ENCODE results near the gene CRKL. TPM values are rescaled to one million over a fixed set of nuclear protein-coding genes. Genes with fewer than 3 reads are reported as not detected.
"Not testable (repeated sequence)": the region's sequence is repeated elsewhere in the genome, so short reads cannot be mapped to it uniquely, and the experiment has no call there.

CRKL gene
- total RNA-seq, 1 donor from 2014 or later: 86.3 TPM

DNA sequence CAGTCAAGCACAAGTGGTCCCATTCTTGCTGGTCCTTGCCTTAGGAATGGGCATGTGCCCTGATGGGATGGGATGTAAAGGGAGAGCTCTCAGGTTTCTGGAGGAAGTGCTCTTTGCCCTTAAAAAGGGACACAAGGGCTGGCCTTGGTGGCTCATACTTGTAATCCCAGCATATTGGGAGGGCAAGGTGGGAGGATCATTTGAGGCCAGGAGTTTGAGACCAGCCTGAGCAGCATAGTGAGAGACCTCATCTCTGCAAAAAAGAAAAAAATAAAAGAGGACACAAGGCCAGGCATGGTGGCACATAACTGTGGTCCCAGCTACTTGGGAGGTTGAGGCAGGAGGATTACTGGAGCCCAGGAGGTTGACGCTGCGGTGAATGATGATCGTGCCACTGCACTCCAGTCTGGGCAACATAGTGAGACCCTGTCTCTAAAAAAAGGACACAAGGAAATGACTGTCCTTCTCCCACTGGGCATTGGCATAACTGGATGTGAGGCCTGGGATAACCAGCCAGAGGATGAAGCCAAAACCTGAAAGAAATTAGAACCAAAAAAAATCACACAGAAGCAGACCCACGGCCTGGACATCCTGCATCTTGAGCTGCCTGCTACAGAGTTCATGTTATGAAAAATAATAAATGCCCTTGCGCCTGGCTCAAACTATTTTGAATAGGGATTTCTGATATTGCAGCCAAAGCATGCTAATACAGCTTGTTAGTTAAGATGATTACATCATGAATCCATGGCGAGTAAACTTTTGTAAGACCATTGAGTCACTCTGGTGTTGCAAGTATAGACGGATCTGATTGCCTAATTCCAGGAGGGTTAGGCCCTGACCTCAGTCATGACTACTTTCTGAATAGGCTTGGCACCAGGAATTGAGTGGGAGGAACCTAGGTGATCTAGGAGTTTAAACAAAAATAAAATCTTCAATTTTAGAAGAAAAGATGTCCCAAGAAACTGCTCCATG is 12.9 kb upstream of the CRKL start:
- TF ChIP-seq, protein P1, sequence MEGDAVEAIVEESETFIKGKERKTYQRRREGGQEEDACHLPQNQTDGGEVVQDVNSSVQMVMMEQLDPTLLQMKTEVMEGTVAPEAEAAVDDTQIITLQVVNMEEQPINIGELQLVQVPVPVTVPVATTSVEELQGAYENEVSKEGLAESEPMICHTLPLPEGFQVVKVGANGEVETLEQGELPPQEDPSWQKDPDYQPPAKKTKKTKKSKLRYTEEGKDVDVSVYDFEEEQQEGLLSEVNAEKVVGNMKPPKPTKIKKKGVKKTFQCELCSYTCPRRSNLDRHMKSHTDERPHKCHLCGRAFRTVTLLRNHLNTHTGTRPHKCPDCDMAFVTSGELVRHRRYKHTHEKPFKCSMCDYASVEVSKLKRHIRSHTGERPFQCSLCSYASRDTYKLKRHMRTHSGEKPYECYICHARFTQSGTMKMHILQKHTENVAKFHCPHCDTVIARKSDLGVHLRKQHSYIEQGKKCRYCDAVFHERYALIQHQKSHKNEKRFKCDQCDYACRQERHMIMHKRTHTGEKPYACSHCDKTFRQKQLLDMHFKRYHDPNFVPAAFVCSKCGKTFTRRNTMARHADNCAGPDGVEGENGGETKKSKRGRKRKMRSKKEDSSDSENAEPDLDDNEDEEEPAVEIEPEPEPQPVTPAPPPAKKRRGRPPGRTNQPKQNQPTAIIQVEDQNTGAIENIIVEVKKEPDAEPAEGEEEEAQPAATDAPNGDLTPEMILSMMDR (IDR thresholded peaks at IDR 0.05; ENCODE audit: unreplicated experiment): no peak
- Mint-ChIP-seq H3K27ac (no peak overlapping the region), H3K9me3 (ENCODE audit: low read depth) (no peaks in the 10 kb centered on the region), H3K4me1 (ENCODE audit: low read depth) (no peaks in the 10 kb centered on the region), H3K36me3 (ENCODE audit: insufficient read depth) (no peaks in the 10 kb centered on the region), H3K4me3 (ENCODE audit: low read depth) (no peak overlapping the region), H3K27me3 (peaks cover 2% of the 10 kb centered on the region)
- no peak for DNase-seq (ENCODE audit: low spot score, unreplicated experiment)

DNA sequence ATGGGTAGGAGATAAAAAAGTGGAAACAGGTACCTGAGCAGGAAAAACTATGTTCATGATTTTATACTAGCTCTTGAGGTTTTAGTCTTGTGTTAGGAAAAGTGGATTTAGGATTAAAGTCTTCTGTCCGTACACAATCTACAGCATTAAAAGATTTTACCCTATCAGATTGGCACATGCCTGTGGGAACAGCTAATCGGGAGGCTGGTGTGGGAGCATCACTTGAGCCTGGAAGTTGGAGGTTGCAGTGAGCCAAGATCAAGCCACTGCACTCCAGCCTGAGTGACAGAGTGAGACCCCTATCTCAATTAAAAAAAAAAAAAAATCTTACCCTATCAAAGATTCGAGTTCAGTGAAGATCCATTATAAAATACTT is 12.2 kb upstream of the CRKL start:
- Mint-ChIP-seq H3K27me3 (peaks cover 2% of the 10 kb centered on the region), H3K4me1 (ENCODE audit: low read depth) (no peaks in the 10 kb centered on the region), H3K4me3 (ENCODE audit: low read depth) (no peak overlapping the region), H3K9me3 (ENCODE audit: low read depth) (no peaks in the 10 kb centered on the region), H3K27ac (no peak overlapping the region), H3K36me3 (ENCODE audit: insufficient read depth) (no peaks in the 10 kb centered on the region)
- no peak for DNase-seq (ENCODE audit: low spot score, unreplicated experiment)
- TF ChIP-seq, protein P1 (IDR thresholded peaks at IDR 0.05; ENCODE audit: unreplicated experiment): no peak

DNA sequence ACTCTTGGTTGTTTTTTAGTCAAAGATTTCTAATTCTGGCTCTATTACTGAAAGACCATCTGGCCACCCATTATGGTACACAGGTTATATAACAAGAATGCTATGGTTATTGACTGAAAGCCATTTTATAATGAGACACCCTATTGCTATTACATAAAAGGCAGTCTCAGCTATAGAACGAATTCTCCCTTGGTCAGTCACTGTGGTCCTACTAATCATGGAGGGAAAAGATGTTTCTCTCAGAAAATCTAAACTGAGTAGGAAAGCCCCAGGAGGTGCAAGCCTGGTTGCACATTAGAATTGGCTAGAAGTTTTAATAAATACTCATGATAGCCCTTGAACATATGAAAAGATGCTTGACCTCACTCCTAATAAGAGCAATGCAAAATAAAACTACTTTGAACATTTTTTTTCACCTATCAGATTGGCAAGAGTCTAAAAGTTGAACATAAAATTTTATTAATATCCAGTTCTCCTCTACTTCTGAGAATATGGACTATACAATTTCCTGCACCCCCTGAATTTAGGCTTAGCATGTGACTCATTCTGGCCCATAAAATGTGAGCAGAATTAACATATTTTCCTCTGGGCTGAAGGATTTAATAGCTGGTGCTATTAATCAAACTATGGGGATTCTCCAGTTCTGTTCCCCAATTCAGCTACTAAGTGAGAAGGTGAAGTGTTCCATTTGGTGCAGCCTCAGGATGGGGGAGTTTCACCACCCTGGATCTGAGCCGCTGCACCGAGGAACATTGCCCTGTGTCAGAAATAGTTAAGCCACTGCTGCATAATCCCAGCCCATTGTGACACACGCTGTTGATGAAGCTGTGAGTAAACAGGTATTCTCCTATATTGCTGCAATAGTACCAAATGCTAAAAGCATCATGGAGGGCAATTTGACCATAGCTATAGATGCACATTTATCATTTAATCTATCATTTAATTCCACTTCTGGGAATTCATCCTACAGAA is 11.5 kb upstream of the CRKL start:
- H3K27ac Mint-ChIP-seq: no peak overlapping the region

DNA sequence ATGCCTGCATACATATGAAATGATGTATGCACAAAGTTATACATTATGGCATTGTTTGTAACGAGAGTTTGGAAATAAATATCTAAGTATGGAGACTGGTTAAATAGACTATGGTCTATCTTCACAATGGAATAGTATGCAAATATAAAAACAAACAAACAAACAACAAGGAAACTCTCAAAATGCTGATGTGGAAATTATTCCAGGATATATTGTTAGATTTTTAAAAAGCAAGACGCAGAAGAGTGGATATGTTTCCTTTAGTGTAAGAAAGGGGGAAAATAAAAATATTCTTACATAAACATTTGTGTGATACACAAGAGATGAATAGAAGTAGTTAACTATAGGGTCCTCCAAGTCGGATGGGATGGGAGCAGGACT is 10.8 kb upstream of the CRKL start:
- no peak overlapping the region for H3K4me3 Mint-ChIP-seq (ENCODE audit: low read depth)
- H3K36me3 Mint-ChIP-seq (ENCODE audit: insufficient read depth): no peaks in the 10 kb centered on the region
- peaks cover 2% of the 10 kb centered on the region for H3K27me3 Mint-ChIP-seq
- no peaks in the 10 kb centered on the region for H3K9me3 Mint-ChIP-seq (ENCODE audit: low read depth)
- TF ChIP-seq, protein P1 (IDR thresholded peaks at IDR 0.05; ENCODE audit: unreplicated experiment): no peak
- H3K4me1 Mint-ChIP-seq (ENCODE audit: low read depth): no peaks in the 10 kb centered on the region
- no peak overlapping the region for H3K27ac Mint-ChIP-seq
- DNase-seq (ENCODE audit: low spot score, unreplicated experiment): no peak

More for the DNA sequence above, 11.5 kb upstream of the CRKL start:
- H3K9me3 Mint-ChIP-seq (ENCODE audit: low read depth): no peaks in the 10 kb centered on the region
- TF ChIP-seq, protein P1 (IDR thresholded peaks at IDR 0.05; ENCODE audit: unreplicated experiment): no peak
- no peak overlapping the region for H3K4me3 Mint-ChIP-seq (ENCODE audit: low read depth)
- peaks cover 2% of the 10 kb centered on the region for H3K27me3 Mint-ChIP-seq
- H3K4me1 Mint-ChIP-seq (ENCODE audit: low read depth): no peaks in the 10 kb centered on the region
- no peaks in the 10 kb centered on the region for H3K36me3 Mint-ChIP-seq (ENCODE audit: insufficient read depth)
- no peak for DNase-seq (ENCODE audit: low spot score, unreplicated experiment)

DNA sequence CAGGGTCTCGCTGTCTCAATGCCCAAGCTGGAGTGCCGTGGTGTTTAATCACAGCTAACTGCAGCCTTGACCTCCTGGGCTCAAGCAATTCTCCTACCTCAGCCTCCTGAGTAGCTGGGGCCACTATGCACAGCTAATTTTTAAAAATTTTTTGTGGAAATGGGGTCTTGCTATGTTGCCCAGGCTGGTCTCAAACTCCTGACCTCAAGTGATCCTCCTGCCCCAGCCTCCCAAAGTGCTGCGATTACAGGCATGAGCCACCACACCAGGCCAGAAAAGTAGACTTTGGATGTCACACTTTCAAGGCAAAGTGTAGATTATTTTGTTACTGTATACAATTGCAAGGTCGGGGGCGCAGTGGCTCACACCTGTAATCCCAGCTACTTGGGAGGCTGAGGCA is 8.5 kb upstream of the CRKL start:
- not testable (repeated sequence) for H3K4me3 Mint-ChIP-seq (ENCODE audit: low read depth); H3K27me3 Mint-ChIP-seq; H3K4me1 Mint-ChIP-seq (ENCODE audit: low read depth); H3K36me3 Mint-ChIP-seq (ENCODE audit: insufficient read depth); DNase-seq (ENCODE audit: low spot score, unreplicated experiment); H3K27ac Mint-ChIP-seq; H3K9me3 Mint-ChIP-seq (ENCODE audit: low read depth)

Data from progenitor cell of endocrine pancreas (in vitro differentiated cells).